WI38 (cell line): ENCODE measurements around the gene GMDS.
A peak's percentile ranks its signal among the peaks of the same experiment; 100 is the strongest.

ENCODE experiments used
- H3K4me3 ChIP-seq: 2 replicates; pipeline ENCODE4 v1.5.1; 2011; ENCODE audit warnings: low read depth, mild to moderate bottlenecking, control low read depth, low read length
- TF ChIP-seq, protein P1 (sequence below): IDR thresholded peaks from 2 replicates; pipeline ENCODE4 v1.5.1; 2012; ENCODE audit warnings: low read depth, mild to moderate bottlenecking, control low read depth, low read length

GMDS gene

DNA sequence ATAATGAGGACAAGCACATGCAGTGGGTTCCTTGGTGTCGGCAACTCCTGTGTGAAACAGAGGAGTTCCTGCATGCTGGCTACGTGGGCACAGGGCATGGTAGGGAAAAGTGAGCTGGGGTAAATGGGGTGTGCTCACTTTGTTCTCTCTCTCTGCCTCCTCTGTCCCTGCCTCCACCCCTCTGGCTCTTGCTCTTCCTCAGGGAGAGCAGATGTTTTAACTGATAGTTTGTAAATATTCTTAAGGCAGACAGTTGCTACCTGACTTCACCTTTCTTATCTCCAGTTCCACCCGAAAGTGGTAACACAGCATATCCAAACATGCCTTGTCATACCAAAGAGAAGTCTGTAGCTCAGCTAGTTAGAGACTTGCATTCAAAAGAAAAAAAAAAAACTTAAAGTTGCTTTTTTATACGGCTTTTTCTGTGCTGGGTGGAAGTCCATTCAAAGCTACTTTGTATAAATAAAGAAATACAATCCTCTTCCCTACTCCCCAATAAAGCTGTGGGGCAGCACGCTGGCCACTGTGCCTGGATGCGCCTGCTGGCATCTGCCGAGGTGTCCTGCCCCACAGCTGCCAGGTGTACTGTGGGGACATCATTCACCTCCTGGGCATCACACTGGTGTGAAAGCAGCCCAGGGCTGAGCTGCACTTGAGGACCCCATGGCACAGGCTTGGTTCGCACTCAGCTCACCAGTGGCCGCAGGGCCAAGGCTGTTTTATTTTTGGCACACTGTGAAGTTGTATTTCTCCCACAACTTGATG lies 542.1 kb downstream of the GMDS start:
- TF ChIP-seq, protein P1, sequence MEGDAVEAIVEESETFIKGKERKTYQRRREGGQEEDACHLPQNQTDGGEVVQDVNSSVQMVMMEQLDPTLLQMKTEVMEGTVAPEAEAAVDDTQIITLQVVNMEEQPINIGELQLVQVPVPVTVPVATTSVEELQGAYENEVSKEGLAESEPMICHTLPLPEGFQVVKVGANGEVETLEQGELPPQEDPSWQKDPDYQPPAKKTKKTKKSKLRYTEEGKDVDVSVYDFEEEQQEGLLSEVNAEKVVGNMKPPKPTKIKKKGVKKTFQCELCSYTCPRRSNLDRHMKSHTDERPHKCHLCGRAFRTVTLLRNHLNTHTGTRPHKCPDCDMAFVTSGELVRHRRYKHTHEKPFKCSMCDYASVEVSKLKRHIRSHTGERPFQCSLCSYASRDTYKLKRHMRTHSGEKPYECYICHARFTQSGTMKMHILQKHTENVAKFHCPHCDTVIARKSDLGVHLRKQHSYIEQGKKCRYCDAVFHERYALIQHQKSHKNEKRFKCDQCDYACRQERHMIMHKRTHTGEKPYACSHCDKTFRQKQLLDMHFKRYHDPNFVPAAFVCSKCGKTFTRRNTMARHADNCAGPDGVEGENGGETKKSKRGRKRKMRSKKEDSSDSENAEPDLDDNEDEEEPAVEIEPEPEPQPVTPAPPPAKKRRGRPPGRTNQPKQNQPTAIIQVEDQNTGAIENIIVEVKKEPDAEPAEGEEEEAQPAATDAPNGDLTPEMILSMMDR: no peak
- no peak overlapping the region for H3K4me3 ChIP-seq

DNA sequence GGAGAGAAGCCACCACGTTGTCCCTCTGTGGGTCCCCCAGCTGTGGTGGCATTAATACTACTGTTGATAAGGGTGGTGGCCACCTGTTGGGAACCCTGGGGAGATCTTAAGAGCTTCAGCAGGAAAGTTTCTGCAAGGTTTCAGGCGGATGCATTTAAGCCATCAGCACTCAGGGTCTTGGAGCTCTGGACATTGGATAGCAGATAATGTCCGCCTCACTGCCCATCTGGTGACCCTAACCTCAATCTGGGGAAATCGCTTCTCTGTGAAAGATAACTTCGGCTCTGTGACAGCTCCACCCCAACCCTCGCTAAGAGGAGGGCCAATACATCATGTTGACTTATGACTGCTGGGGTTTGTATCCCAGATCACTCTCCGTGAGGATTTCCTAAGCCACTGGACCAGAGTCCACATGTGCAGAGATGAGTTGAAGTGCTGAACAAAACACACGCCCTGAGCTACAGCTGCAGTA lies 542.8 kb downstream of the GMDS start:
- H3K4me3 ChIP-seq: no peak overlapping the region; the same call in 1 of the 2 replicates
- TF ChIP-seq, protein P1: no peak

DNA sequence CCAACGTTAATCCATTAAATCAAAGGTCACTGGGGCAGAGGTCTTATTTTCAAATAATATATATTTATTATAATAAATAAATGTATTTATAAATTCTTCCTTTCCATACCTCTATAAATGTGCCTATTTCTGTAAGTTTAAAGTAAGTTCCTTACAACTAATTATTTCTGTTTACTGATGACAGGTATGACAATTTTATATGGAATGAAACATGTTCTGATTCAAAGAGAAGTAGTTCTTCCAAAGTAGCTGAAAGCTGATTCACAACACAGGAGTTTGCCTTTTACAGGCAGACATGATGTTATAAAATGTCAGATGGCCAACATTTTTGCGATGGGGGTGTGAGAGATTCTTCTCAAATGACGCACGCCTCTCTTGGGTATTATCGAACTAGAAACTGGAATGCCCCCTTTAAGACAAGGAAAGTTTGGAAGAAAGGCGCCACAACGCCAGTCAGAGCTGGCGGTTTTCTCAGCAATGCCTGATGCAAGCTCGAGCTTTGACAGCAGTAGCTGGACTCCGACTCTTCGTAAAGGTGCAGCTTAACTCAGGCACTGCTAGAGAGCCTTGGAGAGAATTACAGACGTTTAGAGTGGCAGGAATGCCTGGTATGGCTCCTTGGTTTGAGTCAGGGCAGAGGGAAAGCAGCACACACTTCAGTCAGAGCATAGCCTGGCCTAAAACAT lies 543.6 kb downstream of the GMDS start:
- TF ChIP-seq, protein P1: no peak
- H3K4me3 ChIP-seq: peak overlapping the region; percentile 40

DNA sequence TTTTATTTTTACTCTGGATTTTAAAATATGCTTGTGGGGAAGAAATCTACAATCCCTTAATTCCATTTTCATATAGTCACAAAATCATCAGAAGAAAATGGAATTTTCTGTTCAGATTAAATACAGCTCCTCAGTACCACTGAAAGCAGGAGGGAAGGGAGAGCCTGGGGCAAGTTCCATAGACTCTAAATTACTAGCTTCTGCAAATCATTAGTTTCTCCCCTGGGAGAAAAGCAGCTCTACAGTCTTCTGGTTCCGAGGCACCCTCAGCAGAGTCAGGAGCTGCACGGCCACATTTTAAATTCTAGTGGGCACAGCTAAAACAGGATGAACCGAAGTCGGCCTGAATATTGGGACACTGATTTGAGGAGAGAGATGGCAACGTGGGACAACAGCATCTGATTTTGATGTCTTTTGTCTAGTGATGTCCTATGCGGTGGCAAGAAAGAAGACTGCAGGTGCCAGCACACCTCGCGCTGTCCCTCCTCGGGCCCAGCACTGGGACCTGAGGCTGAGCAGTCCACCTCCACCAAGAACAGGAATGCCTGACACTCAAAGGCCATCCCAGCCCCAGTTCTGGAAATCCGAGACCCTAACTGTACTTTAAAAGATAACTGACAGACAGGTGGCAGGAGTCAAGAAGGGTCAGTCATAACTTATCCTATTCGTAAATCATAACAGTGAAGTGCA lies 545.0 kb downstream of the GMDS start:
- TF ChIP-seq, protein P1: no peak
- H3K4me3 ChIP-seq: no peak overlapping the region

DNA sequence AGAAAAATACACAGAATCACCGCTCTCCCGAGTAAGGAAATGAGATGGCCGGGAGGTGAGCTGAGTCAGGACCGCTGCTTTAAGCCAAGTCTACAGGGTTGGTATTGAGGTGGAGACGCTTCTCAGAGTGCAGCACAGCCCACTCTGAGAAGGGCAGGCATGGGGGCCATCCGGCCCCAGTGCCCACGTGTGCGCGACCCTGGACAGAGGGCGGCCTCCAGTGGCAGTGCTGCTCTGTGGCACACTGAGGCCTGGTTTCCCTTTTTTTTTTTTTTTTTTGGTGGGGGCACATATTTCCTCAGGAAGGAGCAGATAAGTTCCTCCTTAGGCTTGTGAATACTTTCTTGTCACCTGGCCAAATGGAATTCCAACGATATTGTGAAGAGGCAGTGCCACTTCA lies 546.9 kb downstream of the GMDS start:
- TF ChIP-seq, protein P1: no peak
- H3K4me3 ChIP-seq: no peak overlapping the region

DNA sequence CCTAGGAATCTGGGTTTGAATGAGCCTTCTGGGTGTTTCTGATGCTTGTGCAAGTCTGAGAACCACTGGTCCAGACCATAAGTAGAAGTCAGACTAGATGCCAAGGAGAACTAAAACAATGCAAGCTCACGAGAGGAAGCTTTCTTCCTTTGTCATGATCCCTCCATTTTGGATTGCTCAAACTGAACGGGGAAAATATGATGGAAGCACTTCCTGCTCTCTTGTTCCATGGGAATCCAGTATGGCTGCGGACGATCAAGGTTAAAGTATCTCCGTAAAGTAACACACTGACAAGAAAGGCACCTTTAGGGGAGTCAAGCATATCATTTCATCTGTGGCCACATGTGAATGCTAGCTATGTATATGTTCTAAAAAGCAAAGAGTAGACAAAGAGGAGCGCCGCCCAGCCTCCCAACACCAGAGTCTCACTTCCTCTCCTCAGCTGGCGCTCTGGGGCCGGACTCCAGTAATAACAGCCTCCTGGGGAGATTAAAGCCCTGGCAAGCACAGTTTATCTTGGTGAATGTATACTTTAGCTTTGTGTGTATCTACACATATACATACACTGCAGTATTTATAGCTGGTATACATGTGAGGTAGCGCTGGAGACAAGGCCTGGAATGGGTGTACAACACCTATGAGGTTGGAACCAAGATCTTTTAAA lies 547.6 kb downstream of the GMDS start:
- TF ChIP-seq, protein P1: no peak
- H3K4me3 ChIP-seq: no peak overlapping the region
